BE2C (cell line): ENCODE results near the gene MKRN2OS.

Experiments
- DNase-seq: peaks from one replicate; pipeline ENCODE4 v3.0.0-alpha.2; 2020
- H3K27me3 ChIP-seq: fragments of 250-450 bp; sonication (Bioruptor Pico); 2 replicates; pipeline ENCODE4 v1.5.1; 2020; ENCODE audit warnings: mild to moderate bottlenecking
- H3K36me3 ChIP-seq: fragments of 250-450 bp; sonication (Bioruptor Pico); 2 replicates; pipeline ENCODE4 v1.5.1; 2020; ENCODE audit warnings: mild to moderate bottlenecking
- H3K4me1 ChIP-seq: fragments of 250-450 bp; sonication (Bioruptor Pico); 2 replicates; pipeline ENCODE4 v1.5.1; 2020
- H3K4me3 ChIP-seq: 2 replicates; pipeline ENCODE4 v1.5.1; 2011; ENCODE audit warnings: low read depth, low read length
- H3K9me3 ChIP-seq: fragments of 250-450 bp; sonication (Bioruptor Pico); 2 replicates; pipeline ENCODE4 v1.5.1; 2020
- CTCF ChIP-seq: IDR thresholded peaks from 2 replicates; pipeline ENCODE4 v1.5.1; 2012; ENCODE audit warnings: mild to moderate bottlenecking, low read depth, low read length

Gene MKRN2OS

GRCh38 chr3:12561397-12561796 is 16.1 kb upstream of the MKRN2OS start:
- no peak for TF ChIP-seq CTCF
- H3K36me3 ChIP-seq = no peaks in the 10 kb centered on the region
- no peaks in the 10 kb centered on the region for H3K4me1 ChIP-seq
- no peak for DNase-seq
- no peaks in the 10 kb centered on the region for H3K27me3 ChIP-seq
- H3K9me3 ChIP-seq = no peaks in the 10 kb centered on the region
- H3K4me3 ChIP-seq = no peak overlapping the region

- no peaks in the 10 kb centered on the region for H3K9me3 ChIP-seq
- no peaks in the 10 kb centered on the region for H3K36me3 ChIP-seq
- H3K27me3 ChIP-seq = no peaks in the 10 kb centered on the region
- no peak for TF ChIP-seq CTCF
- no peaks in the 10 kb centered on the region for H3K4me1 ChIP-seq
- DNase-seq = no peak
- H3K4me3 ChIP-seq = no peak overlapping the region
These were observed 15.3 kb upstream of the MKRN2OS start for GRCh38 chr3:12560505-12561190.

GRCh38 chr3:12559520-12559919 is 14.2 kb upstream of the MKRN2OS start:
- no peak for TF ChIP-seq CTCF
- Histone ChIP-seq H3K27me3 (no peaks in the 10 kb centered on the region), H3K9me3 (no peaks in the 10 kb centered on the region), H3K4me3 (no peak overlapping the region), H3K36me3 (no peaks in the 10 kb centered on the region), H3K4me1 (no peaks in the 10 kb centered on the region)
- DNase-seq = no peak

- Histone ChIP-seq H3K4me1 (no peaks in the 10 kb centered on the region), H3K4me3 (no peak overlapping the region; the same call in 1 of the 2 replicates), H3K36me3 (no peaks in the 10 kb centered on the region), H3K9me3 (no peaks in the 10 kb centered on the region), H3K27me3 (no peaks in the 10 kb centered on the region)
- no peak for DNase-seq
- TF ChIP-seq CTCF = no peak
These were observed 13.4 kb upstream of the MKRN2OS start for GRCh38 chr3:12558706-12559105.

- peak overlapping the region; percentile 81 for H3K4me3 ChIP-seq
- TF ChIP-seq CTCF = no peak
- no peaks in the 10 kb centered on the region for H3K9me3 ChIP-seq
- H3K4me1 ChIP-seq = no peaks in the 10 kb centered on the region
- no peaks in the 10 kb centered on the region for H3K27me3 ChIP-seq
- H3K36me3 ChIP-seq = no peaks in the 10 kb centered on the region
- no peak for DNase-seq
These were observed 12.3 kb upstream of the MKRN2OS start for GRCh38 chr3:12557473-12558100.

GRCh38 chr3:12556690-12557472 is 11.6 kb upstream of the MKRN2OS start, which contains the start of gene MKRN2:
TSS of gene MKRN2 (plus strand) at chr3:12557087. CDS start at chr3:12557151, 64 bp downstream.
- no peaks in the 10 kb centered on the region for H3K4me1 ChIP-seq
- H3K27me3 ChIP-seq = no peaks in the 10 kb centered on the region
- H3K4me3 ChIP-seq = peak within 1 kb of the TSS; percentile 81
- no peaks in the 10 kb centered on the region for H3K9me3 ChIP-seq
- TF ChIP-seq CTCF = no peak
- peak; percentile 82 for DNase-seq
- H3K36me3 ChIP-seq = no peaks in the 10 kb centered on the region
